EH (cell line): ENCODE data around the gene HRH2.
"Not testable (repeated sequence)": the region's sequence is repeated elsewhere in the genome, so short reads cannot be mapped to it uniquely, and the experiment has no call there.

ENCODE experiments used
- DNase-seq: peaks from one replicate; pipeline ENCODE4 v3.0.0-alpha.2; 2015; ENCODE audit warnings: low read depth

HRH2 gene, protein sequence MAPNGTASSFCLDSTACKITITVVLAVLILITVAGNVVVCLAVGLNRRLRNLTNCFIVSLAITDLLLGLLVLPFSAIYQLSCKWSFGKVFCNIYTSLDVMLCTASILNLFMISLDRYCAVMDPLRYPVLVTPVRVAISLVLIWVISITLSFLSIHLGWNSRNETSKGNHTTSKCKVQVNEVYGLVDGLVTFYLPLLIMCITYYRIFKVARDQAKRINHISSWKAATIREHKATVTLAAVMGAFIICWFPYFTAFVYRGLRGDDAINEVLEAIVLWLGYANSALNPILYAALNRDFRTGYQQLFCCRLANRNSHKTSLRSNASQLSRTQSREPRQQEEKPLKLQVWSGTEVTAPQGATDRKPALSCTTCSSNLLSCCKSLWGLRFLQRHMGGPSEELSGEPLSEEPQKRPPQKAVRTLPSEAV

DNA sequence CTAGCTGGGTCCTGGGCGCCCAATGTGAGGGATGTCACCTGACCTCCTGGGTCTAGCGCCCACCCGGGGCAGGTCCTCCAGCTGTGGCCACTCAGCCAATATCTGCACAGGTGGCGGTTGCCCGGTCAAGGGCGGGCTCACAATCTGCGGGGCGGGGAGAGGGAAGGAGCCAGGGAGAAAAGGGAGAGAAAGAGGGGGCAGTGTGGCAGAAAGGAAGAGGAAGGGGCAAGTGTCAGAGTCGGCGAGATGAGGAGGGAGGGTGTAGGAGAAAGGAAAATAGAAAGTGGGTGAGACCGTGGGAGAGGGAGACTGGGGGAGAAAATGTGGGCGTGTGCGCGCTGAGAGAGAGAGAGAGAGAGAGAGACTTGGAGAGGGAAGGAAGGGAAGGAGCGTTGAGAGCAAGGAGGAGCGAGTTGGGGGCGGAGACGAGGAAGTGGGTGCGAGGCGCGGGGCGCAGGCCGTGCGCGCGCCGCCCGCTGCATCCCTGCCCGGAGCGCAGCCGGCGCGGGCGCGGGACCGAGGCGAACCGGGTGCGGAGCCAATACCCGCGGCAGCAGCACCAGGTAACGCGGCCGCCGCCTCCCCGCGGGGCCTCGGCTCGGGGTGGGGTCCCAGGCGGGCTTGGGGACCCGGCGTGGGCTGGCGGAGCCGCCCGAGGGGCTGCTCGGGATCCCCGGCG lies at the start of gene HRH2:
TSS of gene HRH2 (plus strand) at position 479 of the 679 bp plus-strand sequence. CDS start 25,163 bp downstream, outside the sequence.
- no peak for DNase-seq

DNA sequence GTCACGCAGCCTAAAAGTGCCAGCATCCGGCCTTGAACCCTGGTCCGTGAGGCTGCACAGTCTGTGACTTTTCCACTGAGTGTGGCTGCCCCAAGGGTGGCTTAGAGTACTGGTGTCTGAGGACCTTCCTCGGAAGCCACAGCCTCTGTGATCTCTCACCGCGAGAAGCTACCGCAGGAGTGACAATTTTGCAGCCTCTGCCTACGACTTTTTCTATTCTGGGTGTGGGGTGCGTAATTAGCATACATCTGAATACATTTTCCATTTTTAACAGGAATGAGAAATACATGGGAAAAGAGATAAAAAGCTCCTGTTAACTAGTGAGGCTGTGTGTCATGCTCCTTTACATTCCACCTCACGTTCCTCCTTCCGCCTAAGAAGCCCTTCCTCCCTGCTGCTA lies 48.3 kb upstream of the HRH2 start:
- no peak for DNase-seq

DNA sequence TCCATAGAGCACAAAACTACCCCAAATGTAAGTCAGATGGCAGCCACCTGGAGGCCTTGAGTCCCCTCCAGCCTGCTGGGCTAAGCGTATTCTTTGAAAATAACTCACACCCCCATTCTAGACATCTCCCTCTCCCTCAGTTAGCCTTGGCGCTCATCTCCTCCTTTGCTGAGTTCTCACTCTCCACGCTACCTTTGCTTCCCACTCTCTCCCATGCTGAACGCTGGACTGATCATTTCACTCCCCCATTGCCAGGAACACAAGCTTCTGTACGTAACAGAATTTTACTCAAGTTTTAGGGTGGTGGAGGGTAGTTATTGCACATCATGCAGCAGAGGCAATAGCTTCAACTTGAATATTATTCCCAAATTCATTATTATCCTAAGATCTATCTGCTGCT lies 47.5 kb upstream of the HRH2 start:
- DNase-seq: no peak

DNA sequence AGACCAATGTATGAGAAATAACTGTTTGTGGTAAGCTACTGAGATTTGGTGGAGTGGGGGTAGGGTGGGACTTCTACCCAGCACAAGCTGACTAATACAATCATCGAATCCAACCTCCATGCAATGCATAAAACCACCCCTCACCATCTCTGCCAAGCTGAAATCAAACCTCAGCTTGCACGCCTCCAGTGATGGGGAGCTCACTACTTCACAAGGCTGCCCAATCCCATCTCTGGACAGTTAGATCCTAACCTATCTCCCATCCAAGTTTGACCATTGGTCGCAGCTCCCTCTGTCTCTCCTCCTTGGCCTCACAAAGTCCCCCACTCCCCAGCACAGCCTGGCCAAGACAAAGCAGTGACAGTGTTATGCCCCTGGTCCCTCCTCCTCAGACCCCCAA lies 47.0 kb upstream of the HRH2 start:
- DNase-seq: no peak

DNA sequence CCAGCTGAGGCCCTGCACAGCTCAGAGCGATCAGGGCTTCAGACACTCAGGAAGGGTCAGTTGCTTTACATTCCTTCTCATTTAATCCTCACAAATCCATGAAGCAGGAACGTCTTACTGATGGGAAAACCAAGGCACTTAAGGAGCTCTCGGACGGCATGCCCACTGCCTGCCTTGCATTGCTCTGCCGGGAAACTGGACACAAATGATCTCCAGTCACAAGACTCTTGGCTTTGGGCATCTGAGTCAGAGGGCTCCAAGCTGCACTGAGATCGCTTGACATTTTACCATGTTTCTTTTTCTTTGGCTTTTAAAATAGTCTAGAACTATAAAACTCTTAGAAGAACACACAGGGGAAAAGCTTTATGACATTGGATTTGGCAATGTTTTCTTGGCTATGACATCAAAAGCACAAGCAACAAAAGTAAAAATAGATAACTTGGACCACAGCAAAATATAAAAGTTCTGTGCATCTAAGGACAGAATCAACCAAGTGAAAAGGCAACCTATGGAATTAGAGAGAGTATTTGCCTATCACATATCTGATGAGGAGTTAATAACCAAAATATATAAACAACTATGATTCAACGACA lies 43.6 kb upstream of the HRH2 start:
- DNase-seq: no peak

DNA sequence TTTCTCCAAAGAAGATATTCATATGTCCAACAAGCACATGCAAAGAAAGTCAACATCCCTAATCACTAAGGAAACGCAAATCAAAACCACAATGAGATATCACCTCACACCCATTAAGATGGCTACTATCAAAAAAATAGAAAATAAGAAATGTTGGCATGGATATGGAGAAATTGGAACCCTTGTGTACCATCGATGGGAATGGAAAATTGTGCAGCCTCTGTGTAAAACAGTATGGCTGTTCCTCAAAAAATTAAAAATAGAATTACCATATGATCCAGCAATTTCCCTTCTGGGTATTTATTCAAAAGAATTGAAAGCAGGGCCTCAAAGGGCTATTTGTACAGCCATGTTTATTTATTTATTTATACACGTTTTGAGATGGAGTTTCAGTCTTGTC lies 43.0 kb upstream of the HRH2 start:
- no peak for DNase-seq

DNA sequence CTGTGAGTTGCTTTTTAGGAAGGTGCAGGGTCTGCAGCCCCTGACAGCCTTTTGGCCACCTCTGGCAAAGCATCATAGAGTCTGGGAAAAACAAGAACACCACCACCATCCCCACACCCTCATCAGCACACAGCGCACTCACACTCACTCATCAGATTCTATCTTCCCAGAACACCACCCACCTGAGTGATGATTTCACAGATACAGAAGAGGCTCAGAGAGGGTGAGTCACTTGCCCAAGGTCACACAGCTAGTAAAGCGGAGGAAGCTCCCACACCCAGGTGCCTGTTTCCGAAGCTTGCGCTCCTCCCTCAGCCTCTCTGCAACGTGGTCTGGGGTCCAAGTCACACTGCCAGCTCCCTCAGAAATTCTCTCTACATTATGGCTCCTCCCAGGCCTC lies 41.8 kb upstream of the HRH2 start:
- no peak for DNase-seq

DNA sequence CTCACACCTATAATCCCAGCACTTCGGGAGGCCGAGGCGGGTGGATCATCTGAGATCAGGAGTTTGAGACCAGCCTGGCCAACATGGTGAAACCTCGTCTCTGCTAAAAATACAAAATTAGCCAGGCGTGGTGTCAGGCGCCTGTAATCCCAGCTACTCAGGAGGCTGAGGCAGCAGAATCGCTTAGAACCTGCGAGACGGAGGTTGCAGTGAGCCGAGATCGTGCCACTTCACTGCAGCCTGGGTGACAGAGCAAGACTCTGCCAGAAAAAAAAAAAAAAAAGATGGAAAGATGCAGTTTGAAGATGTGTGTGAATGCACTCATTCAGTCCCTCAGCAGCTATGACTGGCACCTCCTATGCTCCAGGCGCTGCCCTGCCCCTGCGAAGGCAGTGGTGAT lies 41.3 kb upstream of the HRH2 start:
- DNase-seq: not testable (repeated sequence)

DNA sequence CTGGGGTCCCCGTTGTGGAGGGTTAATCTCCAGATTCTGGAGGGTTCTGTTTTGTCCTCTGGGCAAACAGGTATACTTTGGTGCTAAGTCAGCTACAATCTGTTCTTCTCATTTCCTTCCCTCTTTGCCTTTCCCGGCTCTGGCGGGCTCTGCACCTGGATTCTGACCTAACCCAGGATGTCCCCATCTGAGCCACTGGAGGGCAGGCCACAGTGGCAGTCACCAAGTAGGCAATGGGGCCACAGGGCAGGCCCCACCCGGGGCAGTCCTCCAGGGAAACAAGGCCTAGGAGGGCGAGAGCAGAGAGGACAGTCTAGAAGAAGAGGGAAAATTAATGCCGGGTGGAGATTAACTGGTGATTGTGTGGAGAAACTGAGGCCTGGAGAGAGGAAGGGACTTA lies 40.4 kb upstream of the HRH2 start:
- no peak for DNase-seq

DNA sequence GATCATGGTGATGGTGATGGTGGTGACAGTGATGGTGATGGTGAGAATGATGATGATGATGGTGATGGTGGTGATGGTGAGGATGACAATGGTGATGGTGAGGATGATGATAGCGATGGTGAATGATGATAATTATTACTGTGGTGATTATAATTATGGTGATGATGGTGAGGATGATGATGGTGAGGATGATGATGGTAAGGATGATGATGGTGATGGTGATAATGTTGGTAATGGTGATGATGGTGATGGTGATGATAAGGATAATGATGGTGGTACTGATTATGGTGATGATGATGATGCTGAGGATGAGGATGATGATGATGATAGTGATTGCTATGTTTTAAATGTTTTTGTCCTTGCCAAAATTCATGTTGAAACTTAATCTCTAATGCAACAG lies 37.3 kb upstream of the HRH2 start:
- DNase-seq: no peak

DNA sequence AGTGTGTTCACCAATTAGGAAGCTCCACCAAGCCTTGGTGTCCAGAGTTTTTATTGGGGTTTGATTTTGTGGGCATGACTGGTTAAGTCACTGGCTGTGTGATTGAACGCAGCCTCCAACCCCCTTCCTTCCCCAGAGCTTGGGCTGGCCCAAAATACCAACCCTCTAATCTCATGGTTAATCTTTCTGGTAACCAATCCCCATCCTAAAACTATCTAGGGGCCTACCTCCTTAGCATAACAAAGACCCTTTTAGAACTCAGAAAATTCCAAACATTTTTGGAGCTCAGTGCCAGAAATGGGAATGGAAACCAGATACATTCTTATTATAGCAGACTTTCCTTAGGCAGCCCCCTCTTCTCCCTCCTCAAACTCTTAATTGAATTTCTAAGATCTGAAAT lies 35.9 kb upstream of the HRH2 start:
- no peak for DNase-seq

DNA sequence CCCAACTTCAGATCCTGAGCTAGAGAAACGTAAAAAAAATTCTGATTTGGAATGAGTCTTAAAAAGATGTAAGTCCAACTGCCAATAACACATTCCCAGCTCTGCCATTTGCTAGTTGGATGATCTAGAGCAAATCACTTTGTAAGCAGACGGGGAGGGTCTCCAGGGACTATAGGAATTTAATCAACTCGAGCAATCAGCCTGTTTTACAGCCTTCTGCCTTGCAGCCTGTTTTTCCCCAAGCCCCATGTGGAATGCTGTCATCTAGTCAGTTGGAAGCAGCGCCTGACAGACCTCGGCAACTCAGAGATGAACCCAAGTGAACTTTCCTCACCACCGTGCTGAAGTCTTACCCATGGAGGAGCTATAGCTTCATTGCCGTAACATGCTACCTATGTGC lies 34.8 kb upstream of the HRH2 start:
- DNase-seq: no peak

DNA sequence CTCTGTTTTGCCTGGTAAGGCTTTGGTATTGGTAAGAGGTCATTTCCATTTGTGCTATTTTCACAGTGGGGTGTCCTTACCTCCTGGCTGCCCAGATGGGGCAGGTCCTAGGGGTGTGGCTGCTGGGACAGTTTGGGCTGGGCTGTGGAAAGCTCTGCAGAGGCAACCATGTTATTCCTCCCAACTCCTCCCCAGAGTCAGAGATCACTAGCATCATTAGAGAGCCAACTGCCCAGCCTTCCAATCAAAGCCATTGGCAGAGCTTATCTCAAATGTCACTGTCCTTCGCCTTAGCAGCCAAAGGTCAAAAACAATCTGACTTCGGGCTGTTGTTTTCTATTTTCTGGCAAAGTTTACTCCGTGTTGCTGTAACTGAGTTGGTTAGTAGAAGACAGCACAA lies 33.6 kb upstream of the HRH2 start:
- DNase-seq: no peak

DNA sequence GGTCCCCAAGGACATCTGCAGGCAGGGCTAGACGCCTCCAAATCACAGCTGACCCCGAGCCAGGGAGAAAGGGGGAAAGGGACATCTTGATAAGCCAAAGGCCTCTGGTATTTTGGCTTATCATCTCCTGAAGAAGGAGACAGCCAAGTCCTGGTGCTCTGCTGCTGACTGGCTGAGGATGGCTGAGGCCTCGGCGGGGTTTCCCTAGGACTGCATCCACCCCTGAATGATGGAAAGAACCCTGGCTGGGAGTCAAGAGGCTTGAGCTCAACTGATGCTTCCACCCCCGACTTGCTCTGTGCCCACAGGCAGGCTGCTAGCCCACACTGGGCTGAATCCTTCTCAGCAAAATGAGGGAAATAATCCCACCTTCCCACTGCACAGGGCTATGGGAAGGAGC lies 30.9 kb upstream of the HRH2 start:
- DNase-seq: no peak

DNA sequence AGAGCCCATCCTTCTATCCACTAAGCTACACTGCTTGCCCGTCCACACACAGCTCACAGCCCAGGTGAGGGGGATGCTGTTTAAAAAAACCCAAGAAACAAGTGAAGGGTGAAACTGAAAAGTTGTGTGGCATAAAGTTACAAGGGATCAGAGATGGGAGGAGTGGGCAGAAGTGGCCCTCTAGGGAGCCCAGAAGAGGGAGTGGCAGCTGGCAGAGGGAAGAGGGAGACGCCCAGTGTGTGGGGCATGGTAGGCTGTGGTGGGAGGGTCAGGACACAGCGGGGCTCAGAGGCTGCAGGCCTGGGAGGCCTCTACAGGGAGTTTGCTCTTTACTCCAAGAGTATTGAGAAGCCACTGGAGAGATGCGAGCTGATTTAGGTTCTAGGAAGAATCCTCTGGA lies 30.1 kb upstream of the HRH2 start:
- DNase-seq: no peak

DNA sequence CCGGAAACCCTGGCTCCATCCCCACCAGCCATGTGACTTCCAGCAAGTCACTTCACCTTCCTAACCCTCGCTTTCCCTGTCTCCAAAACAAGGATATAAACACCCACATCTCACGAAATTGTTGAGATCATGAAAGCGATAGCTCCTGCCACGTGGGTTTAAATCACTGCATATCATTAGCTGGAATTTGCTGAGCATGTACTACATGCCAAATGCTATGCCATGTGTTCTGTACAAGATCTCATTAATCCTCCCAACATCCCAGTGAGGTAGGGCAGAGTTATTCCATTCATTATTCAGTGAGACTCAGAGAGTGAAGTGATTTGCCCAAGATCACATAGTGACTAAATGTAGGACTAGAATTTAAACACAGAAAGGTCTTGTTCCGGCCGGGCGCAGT lies 29.2 kb upstream of the HRH2 start:
- no peak for DNase-seq

DNA sequence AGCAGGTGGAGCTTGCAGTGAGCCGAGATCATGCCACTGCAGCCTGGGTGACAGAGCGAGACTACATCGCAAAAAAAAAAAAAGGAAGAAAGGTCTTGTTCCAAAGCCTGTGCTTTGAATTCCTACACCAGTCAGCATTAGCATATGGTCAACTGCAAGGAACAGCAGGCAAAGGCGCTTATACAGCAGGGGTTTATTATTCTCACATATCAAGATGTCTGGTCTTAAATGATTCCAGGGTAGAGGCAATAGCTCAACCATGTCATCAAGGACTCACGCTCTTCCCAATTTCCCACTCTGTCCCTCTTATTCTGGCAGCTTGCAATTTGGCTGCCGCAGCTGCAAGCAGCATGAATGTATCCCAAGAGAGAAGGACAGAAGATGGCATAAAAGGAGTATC lies 28.6 kb upstream of the HRH2 start:
- no peak for DNase-seq

DNA sequence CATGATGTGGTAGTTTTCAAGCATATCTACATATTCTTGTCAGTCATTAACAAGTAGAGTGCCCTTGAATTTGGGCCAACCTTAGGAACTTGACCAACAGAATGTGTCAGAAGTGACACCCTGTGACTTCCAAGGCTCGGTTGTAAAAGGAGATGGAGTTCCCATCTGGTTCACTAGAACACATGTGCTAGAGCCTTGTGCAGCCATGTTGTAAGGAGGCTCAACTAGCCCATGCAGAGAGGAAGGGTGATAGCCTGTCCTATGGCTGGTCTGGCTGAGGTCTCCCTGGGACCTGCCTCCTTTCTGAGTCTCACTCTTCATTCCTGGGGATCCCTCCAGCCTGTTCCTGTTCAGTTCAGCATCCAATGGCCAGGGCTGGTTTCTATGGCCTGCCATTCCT lies 28.1 kb upstream of the HRH2 start:
- no peak for DNase-seq

DNA sequence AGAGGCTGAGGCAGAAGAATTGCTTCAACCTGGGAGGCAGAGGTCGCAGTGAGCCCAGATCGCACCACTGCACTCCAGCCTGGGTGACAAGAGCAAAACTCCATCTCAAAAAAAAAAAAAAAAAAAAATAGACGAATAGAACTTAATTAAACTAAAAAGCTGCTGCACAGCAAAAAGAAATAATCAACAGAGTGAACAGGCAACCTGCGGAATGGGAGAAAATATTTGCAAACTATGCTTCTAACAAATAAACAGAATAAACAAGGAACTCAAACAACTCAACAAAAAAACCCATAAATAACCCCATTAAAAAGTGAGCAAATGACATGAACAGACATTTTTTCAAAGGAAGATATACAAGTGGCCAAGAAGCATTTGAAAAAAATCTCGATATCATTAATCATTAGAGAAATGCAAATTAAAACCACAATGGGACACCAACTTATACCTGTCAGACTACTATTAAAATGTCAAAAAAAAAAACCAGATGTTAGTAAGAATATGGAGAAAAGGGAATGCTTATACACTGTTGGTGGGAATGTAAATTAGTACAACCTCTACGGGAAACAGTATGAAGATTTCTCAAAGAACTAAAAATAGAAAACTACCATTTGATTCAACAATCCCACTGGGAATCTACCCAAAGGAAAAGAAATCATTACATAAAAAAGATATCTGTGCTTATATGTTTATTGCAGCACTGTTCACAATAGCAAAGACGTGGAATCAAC lies 21.9 kb upstream of the HRH2 start:
- DNase-seq: no peak

DNA sequence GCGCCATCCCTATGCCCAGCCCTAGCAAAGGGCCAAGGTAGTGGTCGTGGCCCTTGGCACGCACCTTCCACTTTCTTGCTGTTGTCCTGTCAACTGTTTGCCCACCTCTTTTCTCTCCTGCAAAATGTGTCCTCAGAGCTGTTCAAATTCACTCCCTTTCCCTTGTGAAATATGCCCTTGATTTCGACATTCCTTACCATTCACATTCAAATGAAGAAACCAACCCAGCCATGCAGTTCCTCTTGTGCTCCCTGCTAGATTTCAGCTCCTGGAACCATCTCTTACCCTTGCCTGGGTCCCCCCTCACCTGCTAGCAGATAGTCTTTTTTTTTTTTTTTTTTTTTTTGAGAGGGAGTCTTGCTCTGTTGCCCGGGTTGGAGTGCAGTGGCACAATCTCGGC lies 19.6 kb upstream of the HRH2 start:
- DNase-seq: no peak

DNA sequence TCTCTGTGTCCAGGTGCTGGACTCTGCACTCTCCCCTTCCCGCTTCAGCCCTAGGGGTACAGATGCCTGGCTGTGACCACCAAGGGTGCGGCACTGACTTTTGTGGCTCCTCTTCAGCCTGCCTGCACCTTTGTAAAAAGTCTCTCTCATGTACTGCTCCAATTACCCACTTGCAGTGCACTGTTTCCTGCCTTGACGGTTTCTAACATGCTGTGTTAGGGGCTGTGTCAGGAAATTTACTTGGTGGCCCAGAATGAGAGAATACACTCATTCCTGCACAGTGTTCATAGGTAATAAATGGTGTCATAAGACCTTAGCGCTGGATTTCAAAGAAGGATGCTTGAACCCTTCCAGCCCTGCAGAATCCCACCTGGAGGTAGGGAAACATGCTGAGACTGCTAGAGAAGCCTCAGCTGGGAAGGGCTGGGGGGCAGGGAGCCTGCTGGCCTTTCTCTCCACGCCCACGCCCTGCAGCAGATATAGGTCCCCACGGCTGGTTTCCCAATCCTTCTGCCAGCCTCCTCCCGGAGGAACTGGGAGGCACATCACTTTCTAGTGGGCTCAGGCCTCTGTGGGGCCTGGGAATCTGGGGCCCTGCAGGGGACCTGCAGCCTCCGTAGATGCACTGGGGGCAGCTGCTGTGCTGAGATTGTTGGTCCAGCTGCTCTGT lies 17.6 kb upstream of the HRH2 start:
- DNase-seq: no peak

DNA sequence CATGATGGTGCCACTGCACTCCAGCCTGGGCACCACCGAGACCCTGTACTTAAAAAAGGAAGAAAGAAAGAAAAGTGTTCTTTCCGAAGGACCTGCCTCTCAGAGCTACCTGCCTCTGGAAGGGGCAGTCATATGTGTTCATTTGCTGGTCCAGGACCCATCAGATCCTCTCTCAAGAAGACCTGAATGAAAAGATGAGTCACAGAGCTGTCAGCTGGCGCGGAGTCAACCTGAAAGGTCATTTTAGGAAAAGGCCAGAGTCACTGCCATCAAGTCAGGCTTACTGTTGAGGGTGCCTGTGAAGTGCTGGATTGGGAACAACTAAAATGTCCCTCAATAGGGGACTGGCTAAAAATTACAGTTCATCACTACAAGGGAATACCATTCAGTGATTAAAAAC lies 14.9 kb upstream of the HRH2 start:
- no peak for DNase-seq
